Subcutaneous adipose tissue (tissue), 4 donors: Measurements from ENCODE around the gene KREMEN2. TPM values are rescaled to one million over a fixed set of nuclear protein-coding genes. Genes with fewer than 3 reads are reported as not detected.

Experiments
- CTCF ChIP-seq: fragments of 450-650 bp; IDR thresholded peaks from one replicate; pipeline ENCODE4 v1.5.1; 2016; ENCODE audit warnings: low read depth, mild to moderate bottlenecking, control low read depth, antibody characterized with exemption, moderate library complexity
- total RNA-seq, 4 donors: library from RNA; depleted of rRNA; stranded (reverse); fragments of >200 nt; gene quantifications; one replicate each; pipeline ENCODE4 v1.1.0, GENCODE V29; 2016

The KREMEN2 gene
- total RNA-seq, 4 donors from 2014 or later, result not detected

- TF ChIP-seq CTCF, result no peak
Observed at GRCh38 chr16:2983706-2984136, 19.6 kb downstream of the KREMEN2 start.

DNA sequence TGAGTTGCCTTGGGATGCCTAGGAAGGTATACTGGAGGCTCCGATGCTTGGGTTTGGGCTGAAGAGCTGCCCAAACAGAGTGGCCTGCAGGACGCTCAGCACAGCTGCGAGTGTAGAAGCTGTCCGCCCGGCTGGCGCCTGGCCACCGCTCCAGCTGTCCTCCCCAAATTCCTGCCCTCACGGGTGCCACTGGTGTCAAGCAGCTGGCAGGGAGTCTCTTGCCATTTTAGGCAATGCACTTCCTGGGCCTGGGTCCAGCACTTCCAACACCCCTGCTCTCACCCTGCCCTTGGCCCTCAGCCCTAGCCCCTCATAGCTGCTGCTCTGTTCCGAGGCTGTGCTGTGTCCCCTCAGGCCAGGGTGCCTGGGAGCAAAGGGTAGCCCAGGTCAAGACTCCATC lies 21.4 kb downstream of the KREMEN2 start:
- no peak for TF ChIP-seq CTCF

GRCh38 chr16:2985893-2986355 lies 21.8 kb downstream of the KREMEN2 start:
- no peak for TF ChIP-seq CTCF

- TF ChIP-seq CTCF, result no peak
Observed at GRCh38 chr16:2986623-2987188, 22.6 kb downstream of the KREMEN2 start.

GRCh38 chr16:2987286-2987685 lies 23.2 kb downstream of the KREMEN2 start:
- TF ChIP-seq CTCF, result no peak

GRCh38 chr16:2987833-2988232 lies 23.8 kb downstream of the KREMEN2 start:
- no peak for TF ChIP-seq CTCF

- no peak for TF ChIP-seq CTCF
Observed at GRCh38 chr16:2988590-2989099, 24.6 kb downstream of the KREMEN2 start.
